HG03196 (cell line): Measurements from ENCODE around the gene TRIM74.
"Not testable (repeated sequence)": the region's sequence is repeated elsewhere in the genome, so short reads cannot be mapped to it uniquely, and the experiment has no call there.

Experiments used
- ATAC-seq: cut with Tn5 transposase; IDR thresholded peaks from one replicate; pipeline ENCODE4 v1.9.1; 2021; ENCODE audit not compliant: unreplicated experiment

Gene TRIM74

GRCh38 chr7:72960029-72960428 is 9.2 kb downstream of the TRIM74 start:
- not testable (repeated sequence) for ATAC-seq

GRCh38 chr7:72954563-72955198 is 14.6 kb downstream of the TRIM74 start:
- peak; percentile 87 for ATAC-seq

- ATAC-seq, result peak; percentile 52
These were observed 15.2 kb downstream of the TRIM74 start for GRCh38 chr7:72953901-72954562.

- ATAC-seq, result not testable (repeated sequence)
These were observed 18.8 kb downstream of the TRIM74 start for GRCh38 chr7:72950432-72950831.

- not testable (repeated sequence) for ATAC-seq
These were observed 19.6 kb downstream of the TRIM74 start for GRCh38 chr7:72949686-72950085.

GRCh38 chr7:72949276-72949675 is 20.0 kb downstream of the TRIM74 start:
- not testable (repeated sequence) for ATAC-seq

GRCh38 chr7:72948714-72949113 is 20.6 kb downstream of the TRIM74 start:
- not testable (repeated sequence) for ATAC-seq

- ATAC-seq, result not testable (repeated sequence)
These were observed 23.0 kb downstream of the TRIM74 start for GRCh38 chr7:72946130-72946745.

GRCh38 chr7:72945597-72945996 is 23.7 kb downstream of the TRIM74 start:
- ATAC-seq, result not testable (repeated sequence)

- not testable (repeated sequence) for ATAC-seq
These were observed 24.3 kb downstream of the TRIM74 start for GRCh38 chr7:72944937-72945336.

- ATAC-seq, result not testable (repeated sequence)
These were observed 26.3 kb downstream of the TRIM74 start for GRCh38 chr7:72942956-72943355.

- ATAC-seq, result not testable (repeated sequence)
These were observed 27.1 kb downstream of the TRIM74 start for GRCh38 chr7:72942022-72942705.

- ATAC-seq, result not testable (repeated sequence)
These were observed 41.0 kb downstream of the TRIM74 start for GRCh38 chr7:72928216-72928615.

- ATAC-seq, result not testable (repeated sequence)
These were observed 41.5 kb downstream of the TRIM74 start for GRCh38 chr7:72927791-72928190.

GRCh38 chr7:72925546-72926120 is 43.6 kb downstream of the TRIM74 start:
- no peak for ATAC-seq

GRCh38 chr7:72924733-72925545 is 44.3 kb downstream of the TRIM74 start, which contains the start of gene POM121:
POM121 (plus strand) TSS chr7:72925095; CDS start chr7:72925122, 27 bp downstream.
- peak; percentile 77 for ATAC-seq

GRCh38 chr7:72924386-72924732 is 44.9 kb downstream of the TRIM74 start:
- ATAC-seq, result peak; percentile 19

- no peak for ATAC-seq
These were observed 50.0 kb downstream of the TRIM74 start for GRCh38 chr7:72919256-72919775.

- ATAC-seq, result peak; percentile 61
These were observed 54.3 kb downstream of the TRIM74 start for GRCh38 chr7:72914756-72915525.
